ENCODE results near the gene MC3R. TPM values are rescaled to one million over a fixed set of nuclear protein-coding genes. Genes with fewer than 3 reads are reported as not detected.
"Not testable (repeated sequence)": the region's sequence is repeated elsewhere in the genome, so short reads cannot be mapped to it uniquely, and the experiment has no call there.

The MC3R gene
- total RNA-seq, 1 donor from 2014 or later: not detected

- peaks cover 7% of the 10 kb centered on the region for H3K9me3 ChIP-seq (ENCODE audit: insufficient read depth, low read depth, low read length)
- H3K36me3 Mint-ChIP-seq (ENCODE audit: low read depth, unreplicated experiment): no peaks in the 10 kb centered on the region
Observed at GRCh38 chr20:56217829-56218228, 30.7 kb upstream of the MC3R start.

DNA sequence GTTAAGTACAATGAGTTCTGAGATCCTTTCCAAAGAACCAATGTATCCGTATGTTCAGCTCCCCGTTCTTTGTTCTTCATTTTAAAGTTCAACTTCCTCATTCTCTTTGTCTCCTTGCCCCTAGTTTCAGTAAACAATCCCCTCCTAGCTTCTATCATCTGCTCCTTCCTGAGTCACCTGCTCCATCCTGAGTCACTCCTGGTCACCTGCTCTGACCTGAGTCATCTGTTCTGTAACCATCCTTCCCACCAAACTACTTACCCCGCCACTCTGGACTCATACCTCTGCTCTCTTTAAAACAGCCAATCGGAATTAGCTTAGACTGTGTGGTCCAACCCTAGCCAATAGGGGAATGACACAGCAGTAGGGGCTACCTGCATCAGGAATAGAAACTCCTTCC, 27.3 kb upstream of the MC3R start:
- not testable (repeated sequence) for H2AFZ ChIP-seq (ENCODE audit: low read depth, low read length); H3K36me3 ChIP-seq (ENCODE audit: insufficient read depth, low read length); H3K9me3 ChIP-seq (ENCODE audit: insufficient read depth, low read depth, low read length); H3K27ac Mint-ChIP-seq (ENCODE audit: unreplicated experiment); H3K4me3 Mint-ChIP-seq (ENCODE audit: unreplicated experiment); H3K79me2 ChIP-seq (ENCODE audit: insufficient read depth, low read length); H3K4me3 ChIP-seq (ENCODE audit: insufficient read depth, low read depth, low read length); H3K4me1 Mint-ChIP-seq (ENCODE audit: low read depth, unreplicated experiment); H3K27me3 Mint-ChIP-seq (ENCODE audit: low read depth, unreplicated experiment); H3K9ac ChIP-seq (ENCODE audit: low read length); H3K36me3 Mint-ChIP-seq (ENCODE audit: low read depth, unreplicated experiment); H3K4me2 ChIP-seq (ENCODE audit: low read length); H3K4me1 ChIP-seq (ENCODE audit: insufficient read depth, low read length); DNase-seq (ENCODE audit: low read depth); H3K9me3 Mint-ChIP-seq (ENCODE audit: unreplicated experiment); H3K27me3 ChIP-seq (ENCODE audit: insufficient read depth, low read length); H3K27ac ChIP-seq (ENCODE audit: low read depth, low read length); H4K20me1 ChIP-seq (ENCODE audit: insufficient read depth, low read length); FAIRE-seq

More at GRCh38 chr20:56217829-56218228, 30.7 kb upstream of the MC3R start:
- FAIRE-seq (no peak), DNase-seq (ENCODE audit: low read depth) (no peak)
- Mint-ChIP-seq H3K4me3 (ENCODE audit: unreplicated experiment) (no peak overlapping the region), H3K27me3 (ENCODE audit: low read depth, unreplicated experiment) (no peaks in the 10 kb centered on the region), H3K4me1 (ENCODE audit: low read depth, unreplicated experiment) (no peaks in the 10 kb centered on the region), H3K9me3 (ENCODE audit: unreplicated experiment) (peaks cover 4% of the 10 kb centered on the region), H3K27ac (ENCODE audit: unreplicated experiment) (no peak overlapping the region)
- Histone ChIP-seq H3K4me3 (ENCODE audit: insufficient read depth, low read depth, low read length) (no peak overlapping the region), H3K27me3 (ENCODE audit: insufficient read depth, low read length) (no peaks in the 10 kb centered on the region), H3K79me2 (ENCODE audit: insufficient read depth, low read length) (no peaks in the 10 kb centered on the region), H2AFZ (ENCODE audit: low read depth, low read length) (no peak overlapping the region), H3K27ac (ENCODE audit: low read depth, low read length) (no peak overlapping the region), H3K9ac (ENCODE audit: low read length) (no peak overlapping the region), H3K4me1 (ENCODE audit: insufficient read depth, low read length) (no peaks in the 10 kb centered on the region), H4K20me1 (ENCODE audit: insufficient read depth, low read length) (no peaks in the 10 kb centered on the region), H3K36me3 (ENCODE audit: insufficient read depth, low read length) (no peaks in the 10 kb centered on the region), H3K4me2 (ENCODE audit: low read length) (no peak overlapping the region)
- no peak for TF ChIP-seq CTCF (IDR thresholded peaks at IDR 0.05; ENCODE audit: insufficient read depth, low read depth, low read length)
- no peak for TF ChIP-seq EZH2 (IDR thresholded peaks at IDR 0.05; ENCODE audit: insufficient read depth, low read length)

DNA sequence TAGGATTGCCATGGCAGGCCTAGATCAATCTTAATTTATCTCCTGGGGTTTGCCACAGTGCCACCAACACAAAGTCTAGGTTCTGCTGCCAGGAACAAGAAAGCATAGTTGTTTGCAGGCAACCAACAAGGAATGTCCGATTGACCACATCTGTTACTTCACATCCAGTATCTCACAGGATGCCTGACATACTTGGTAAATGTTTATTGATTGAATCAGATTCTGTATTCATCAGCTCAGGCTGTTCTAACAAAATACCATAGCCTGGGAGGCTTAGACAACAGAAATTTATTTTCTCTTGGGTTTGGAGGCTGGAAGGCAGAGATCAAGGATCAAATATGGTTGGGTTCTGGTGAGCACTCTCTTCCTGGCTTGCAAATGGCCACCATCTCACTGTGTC, 26.3 kb upstream of the MC3R start:
- Histone ChIP-seq H3K4me3 (ENCODE audit: insufficient read depth, low read depth, low read length) (no peak overlapping the region), H3K36me3 (ENCODE audit: insufficient read depth, low read length) (no peaks in the 10 kb centered on the region), H2AFZ (ENCODE audit: low read depth, low read length) (no peak overlapping the region), H3K9ac (ENCODE audit: low read length) (no peak overlapping the region), H3K4me1 (ENCODE audit: insufficient read depth, low read length) (no peaks in the 10 kb centered on the region), H3K79me2 (ENCODE audit: insufficient read depth, low read length) (no peaks in the 10 kb centered on the region), H3K27me3 (ENCODE audit: insufficient read depth, low read length) (no peaks in the 10 kb centered on the region), H4K20me1 (ENCODE audit: insufficient read depth, low read length) (no peaks in the 10 kb centered on the region), H3K4me2 (ENCODE audit: low read length) (no peak overlapping the region), H3K9me3 (ENCODE audit: insufficient read depth, low read depth, low read length) (peaks cover 11% of the 10 kb centered on the region), H3K27ac (ENCODE audit: low read depth, low read length) (no peak overlapping the region)
- H3K27me3 Mint-ChIP-seq (ENCODE audit: low read depth, unreplicated experiment): no peaks in the 10 kb centered on the region
- no peak overlapping the region for H3K4me3 Mint-ChIP-seq (ENCODE audit: unreplicated experiment)
- FAIRE-seq: no peak
- H3K36me3 Mint-ChIP-seq (ENCODE audit: low read depth, unreplicated experiment): no peaks in the 10 kb centered on the region
- no peak for TF ChIP-seq CTCF (IDR thresholded peaks at IDR 0.05; ENCODE audit: insufficient read depth, low read depth, low read length)
- no peak for TF ChIP-seq EZH2 (IDR thresholded peaks at IDR 0.05; ENCODE audit: insufficient read depth, low read length)
- H3K9me3 Mint-ChIP-seq (ENCODE audit: unreplicated experiment): peaks cover 7% of the 10 kb centered on the region
- no peak overlapping the region for H3K27ac Mint-ChIP-seq (ENCODE audit: unreplicated experiment)
- DNase-seq (ENCODE audit: low read depth): no peak
- no peaks in the 10 kb centered on the region for H3K4me1 Mint-ChIP-seq (ENCODE audit: low read depth, unreplicated experiment)
